GM06990 (cell line): ENCODE data around the gene CPED1.

ENCODE experiments used
- DNase-seq: peaks from one replicate; pipeline ENCODE4 v3.0.0-alpha.2; 2011; ENCODE audit not compliant: insufficient read length; ENCODE audit errors: extremely low read depth
- H3K27me3 ChIP-seq: replicated peaks from 2 replicates; pipeline ENCODE4 v1.6.0; 2011; ENCODE audit warnings: low read length; ENCODE audit not compliant: control insufficient read depth, insufficient read depth
- H3K36me3 ChIP-seq: 2 replicates; pipeline ENCODE4 v1.5.1; 2011; ENCODE audit warnings: low read length; ENCODE audit not compliant: control insufficient read depth, insufficient read depth
- H3K4me3 ChIP-seq: replicated peaks from 2 replicates; pipeline ENCODE4 v1.5.1; 2011; ENCODE audit warnings: low read depth, mild to moderate bottlenecking, control low read depth, low read length
- TF ChIP-seq, protein P1 (sequence below): IDR thresholded peaks from 2 replicates; pipeline ENCODE4 v1.5.1; 2011; ENCODE audit warnings: low read length, control low read depth, mild to moderate bottlenecking, inconsistent platforms; ENCODE audit not compliant: insufficient read depth, poor library complexity, severe bottlenecking

The CPED1 gene

DNA sequence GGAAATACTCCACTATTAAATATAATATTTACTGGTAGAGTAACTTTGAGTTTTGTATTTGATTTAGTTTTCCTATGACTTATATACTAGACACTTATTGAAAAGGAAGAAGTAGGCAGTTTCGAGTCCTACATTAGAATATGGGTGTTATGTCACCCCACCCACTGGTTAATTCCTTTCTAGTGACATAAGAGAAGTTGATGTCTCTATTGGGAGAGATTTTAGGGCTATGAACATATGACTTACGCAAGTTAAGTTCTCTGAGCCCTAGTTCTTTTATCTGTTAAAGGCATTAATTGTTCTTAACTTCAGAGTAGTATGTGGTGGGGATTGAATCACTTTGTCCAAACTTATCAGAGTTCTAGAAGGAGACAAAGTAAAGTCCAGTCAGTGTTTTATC, 30.5 kb downstream of the CPED1 start:
- Histone ChIP-seq H3K36me3 (no peaks in the 10 kb centered on the region), H3K27me3 (no peaks in the 10 kb centered on the region), H3K4me3 (no peak overlapping the region)
- DNase-seq = no peak
- TF ChIP-seq, protein P1, sequence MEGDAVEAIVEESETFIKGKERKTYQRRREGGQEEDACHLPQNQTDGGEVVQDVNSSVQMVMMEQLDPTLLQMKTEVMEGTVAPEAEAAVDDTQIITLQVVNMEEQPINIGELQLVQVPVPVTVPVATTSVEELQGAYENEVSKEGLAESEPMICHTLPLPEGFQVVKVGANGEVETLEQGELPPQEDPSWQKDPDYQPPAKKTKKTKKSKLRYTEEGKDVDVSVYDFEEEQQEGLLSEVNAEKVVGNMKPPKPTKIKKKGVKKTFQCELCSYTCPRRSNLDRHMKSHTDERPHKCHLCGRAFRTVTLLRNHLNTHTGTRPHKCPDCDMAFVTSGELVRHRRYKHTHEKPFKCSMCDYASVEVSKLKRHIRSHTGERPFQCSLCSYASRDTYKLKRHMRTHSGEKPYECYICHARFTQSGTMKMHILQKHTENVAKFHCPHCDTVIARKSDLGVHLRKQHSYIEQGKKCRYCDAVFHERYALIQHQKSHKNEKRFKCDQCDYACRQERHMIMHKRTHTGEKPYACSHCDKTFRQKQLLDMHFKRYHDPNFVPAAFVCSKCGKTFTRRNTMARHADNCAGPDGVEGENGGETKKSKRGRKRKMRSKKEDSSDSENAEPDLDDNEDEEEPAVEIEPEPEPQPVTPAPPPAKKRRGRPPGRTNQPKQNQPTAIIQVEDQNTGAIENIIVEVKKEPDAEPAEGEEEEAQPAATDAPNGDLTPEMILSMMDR = no peak

DNA sequence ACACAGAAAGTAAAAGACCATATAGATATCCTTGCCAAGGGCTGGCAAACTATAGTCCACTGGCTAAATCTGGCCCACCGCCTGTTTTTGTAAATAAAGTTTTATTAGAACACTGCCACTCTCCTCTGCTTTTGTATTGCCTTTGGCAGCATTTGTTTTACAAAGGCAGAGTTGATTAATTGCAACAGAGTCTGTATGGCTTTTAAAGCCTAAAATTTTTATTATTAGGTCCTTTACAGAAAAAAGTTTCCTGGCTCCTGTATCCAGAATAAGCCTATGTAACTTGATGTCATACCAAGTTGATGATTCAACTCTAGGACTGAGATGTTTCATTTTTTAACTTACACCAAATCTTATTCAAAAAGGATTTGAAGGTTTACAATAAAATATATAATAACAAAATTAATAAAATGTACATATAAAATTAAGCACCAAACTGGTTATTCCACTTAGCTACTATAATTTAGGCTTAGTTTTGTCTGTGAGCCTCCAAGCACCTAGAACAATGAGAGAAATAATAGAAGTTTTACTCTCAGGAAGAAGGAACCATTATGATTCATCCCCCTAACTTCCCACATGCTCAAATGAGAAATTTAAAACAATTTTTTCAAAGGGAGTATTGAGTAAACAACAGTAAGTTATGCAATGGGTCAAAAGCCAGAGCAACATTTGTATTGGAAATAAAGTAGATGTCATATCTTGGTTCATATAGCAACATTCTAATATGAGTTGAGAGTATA, 31.9 kb downstream of the CPED1 start:
- H3K27me3 ChIP-seq = no peaks in the 10 kb centered on the region
- H3K4me3 ChIP-seq = no peak overlapping the region
- no peaks in the 10 kb centered on the region for H3K36me3 ChIP-seq
- TF ChIP-seq, protein P1 = no peak
- DNase-seq = no peak

DNA sequence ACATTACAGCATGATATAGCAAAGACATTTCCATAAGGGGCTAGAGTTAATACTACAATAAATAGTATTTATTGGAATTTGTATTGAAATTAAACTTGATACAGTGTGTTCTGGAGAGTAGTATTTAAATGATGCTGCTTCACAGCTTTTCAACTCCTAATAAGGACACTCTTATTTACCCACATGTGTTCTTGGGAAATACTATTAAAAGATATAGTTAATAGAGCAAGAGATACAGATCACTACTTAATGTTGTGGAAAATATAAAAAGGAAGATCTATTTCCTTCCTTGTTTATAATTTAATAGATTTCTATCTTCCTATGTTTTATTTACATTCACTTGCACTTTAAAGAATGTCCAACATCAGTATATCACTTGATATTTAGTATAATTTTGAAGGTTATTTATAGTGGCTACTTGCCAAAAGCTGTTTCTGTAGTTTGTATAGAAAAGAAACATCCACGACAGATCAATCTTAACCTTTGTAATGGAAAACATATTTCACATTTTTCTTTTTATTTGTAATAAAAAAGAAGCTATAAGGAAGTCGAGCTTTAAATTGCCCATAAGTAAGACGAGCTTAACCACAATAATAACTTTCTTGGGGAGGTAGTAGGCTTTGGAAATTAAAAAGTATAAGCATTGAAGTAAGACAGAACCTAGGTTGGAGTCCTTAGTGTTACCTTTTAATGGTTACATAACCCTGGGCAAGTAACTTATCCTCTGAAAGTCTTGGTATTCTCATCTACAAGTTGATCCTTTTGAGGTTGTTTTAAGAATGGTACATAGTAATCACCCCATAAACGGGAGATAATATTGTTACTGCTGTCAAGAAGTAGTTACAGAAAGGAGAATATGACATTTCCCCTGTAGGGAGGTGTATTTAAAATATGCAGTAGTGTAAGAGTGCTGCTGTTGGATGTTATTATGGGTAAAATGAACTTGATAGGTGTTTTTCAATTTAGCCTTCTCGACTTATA, 32.8 kb downstream of the CPED1 start:
- H3K27me3 ChIP-seq = no peaks in the 10 kb centered on the region
- no peak overlapping the region for H3K4me3 ChIP-seq
- TF ChIP-seq, protein P1 = no peak
- no peak for DNase-seq
- H3K36me3 ChIP-seq = no peaks in the 10 kb centered on the region

- no peak for DNase-seq
- TF ChIP-seq, protein P1 = no peak
- Histone ChIP-seq H3K4me3 (no peak overlapping the region), H3K27me3 (no peaks in the 10 kb centered on the region), H3K36me3 (no peaks in the 10 kb centered on the region)
These were observed 34.7 kb downstream of the CPED1 start for GRCh38 chr7:121023194-121023593.

DNA sequence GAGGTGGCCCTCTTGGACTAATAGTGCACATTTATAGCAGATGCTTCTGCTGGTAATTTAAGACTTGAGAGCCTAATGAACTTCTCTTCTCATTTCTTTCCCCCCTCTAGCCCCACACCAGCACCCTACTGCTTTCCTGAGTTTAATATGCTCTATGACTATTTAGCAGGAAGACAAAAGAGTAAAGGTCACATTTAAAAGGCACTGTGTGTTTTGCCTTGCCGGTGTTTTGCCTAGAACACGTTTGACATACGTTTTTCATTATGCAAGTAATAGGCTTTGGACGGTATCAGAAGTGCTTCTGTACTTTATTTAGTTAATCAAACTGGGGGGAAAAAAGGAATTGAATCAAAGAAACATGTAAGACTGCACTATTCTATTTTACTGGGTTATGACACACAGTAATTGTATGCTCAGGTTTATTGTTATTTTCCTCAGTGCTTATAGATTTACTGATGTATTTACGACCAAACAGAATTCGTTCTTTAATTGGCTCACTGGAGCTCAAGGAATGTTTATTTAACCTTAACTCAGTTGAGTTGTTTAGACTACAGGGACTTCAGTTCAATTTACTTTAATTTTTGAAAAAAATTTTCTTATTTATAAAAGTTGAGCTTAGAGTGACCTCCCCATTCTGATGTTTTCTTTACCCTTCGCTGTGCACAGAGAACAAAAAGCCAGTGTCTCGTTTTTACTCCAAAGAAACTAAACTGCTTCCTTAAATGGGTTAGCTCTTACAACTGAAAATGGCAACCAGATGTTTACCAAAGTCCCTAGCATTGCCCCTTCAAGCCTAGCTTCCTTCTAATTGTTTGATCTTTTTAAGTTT, 35.4 kb downstream of the CPED1 start:
- Histone ChIP-seq H3K4me3 (no peak overlapping the region), H3K36me3 (no peaks in the 10 kb centered on the region), H3K27me3 (no peaks in the 10 kb centered on the region)
- TF ChIP-seq, protein P1 = no peak
- no peak for DNase-seq
